Stimulated activated CD8-positive, alpha-beta memory T cell treated with anti-CD3 and anti-CD28 coated beads, Interleukin-15, amount 100 ng/mL, for 4 hours (primary cell): ENCODE results near the gene NSA2.

ENCODE experiments used
- DNase-seq, 2 donors: peaks; one replicate each; pipeline ENCODE4 v3.0.0-alpha.2; 2020; ENCODE audit warnings: low read depth in 2 of 2

The NSA2 gene

GRCh38 chr5:74816875-74817274 is 49.8 kb downstream of the NSA2 start:
- DNase-seq: no peak

- DNase-seq: no peak
Measured at GRCh38 chr5:74822288-74822687, 55.2 kb downstream of the NSA2 start.

GRCh38 chr5:74829413-74829812 is 62.4 kb downstream of the NSA2 start:
- DNase-seq: no peak
